PC-9 (cell line): Measurements from ENCODE around the gene TMEM94.

Experiments used
- EZH2 ChIP-seq: fragments of 200-600 bp; sonication (generic); IDR thresholded peaks from 2 replicates; pipeline ENCODE4 v1.8.0; 2017; ENCODE audit warnings: antibody characterized with exemption, low read depth
- TF ChIP-seq, protein P1 (sequence below): fragments of 200-600 bp; sonication (generic); conservative IDR thresholded peaks from 2 replicates; pipeline ENCODE4 v1.6.1; 2017; ENCODE audit warnings: mixed run types, antibody characterized with exemption, mild to moderate bottlenecking, moderate library complexity

DNA sequence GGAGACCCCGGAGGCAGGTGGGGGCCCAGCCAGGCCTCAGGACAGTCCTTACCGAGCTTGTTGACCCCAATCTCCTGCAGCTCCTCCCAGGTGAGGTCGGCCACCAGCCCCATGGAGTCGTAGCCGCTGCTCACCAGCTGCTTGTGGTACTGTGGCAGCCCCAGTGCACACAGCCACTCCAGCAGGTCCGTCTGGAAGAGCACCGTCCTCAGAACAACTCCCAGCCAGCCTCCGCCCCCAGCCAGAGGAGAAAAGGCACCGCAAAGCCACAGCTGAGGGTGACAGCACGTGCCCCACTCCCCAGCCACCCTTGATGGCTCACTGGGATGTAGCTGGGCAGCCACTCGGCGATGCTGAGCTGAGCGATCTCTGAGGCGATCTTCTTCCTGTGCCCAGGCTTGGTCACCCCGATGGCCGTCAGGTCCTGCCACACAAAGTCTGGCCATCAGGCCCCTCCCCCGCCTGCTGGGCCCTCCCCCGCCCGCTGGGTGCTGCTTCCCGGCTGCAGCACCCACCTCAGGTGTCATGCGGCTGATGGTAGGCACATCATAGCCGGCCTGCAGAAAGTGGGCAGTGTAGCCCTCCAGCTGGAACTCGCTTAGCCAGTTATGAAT is 47.0 kb downstream of the TMEM94 start:
- TF ChIP-seq, protein P1, sequence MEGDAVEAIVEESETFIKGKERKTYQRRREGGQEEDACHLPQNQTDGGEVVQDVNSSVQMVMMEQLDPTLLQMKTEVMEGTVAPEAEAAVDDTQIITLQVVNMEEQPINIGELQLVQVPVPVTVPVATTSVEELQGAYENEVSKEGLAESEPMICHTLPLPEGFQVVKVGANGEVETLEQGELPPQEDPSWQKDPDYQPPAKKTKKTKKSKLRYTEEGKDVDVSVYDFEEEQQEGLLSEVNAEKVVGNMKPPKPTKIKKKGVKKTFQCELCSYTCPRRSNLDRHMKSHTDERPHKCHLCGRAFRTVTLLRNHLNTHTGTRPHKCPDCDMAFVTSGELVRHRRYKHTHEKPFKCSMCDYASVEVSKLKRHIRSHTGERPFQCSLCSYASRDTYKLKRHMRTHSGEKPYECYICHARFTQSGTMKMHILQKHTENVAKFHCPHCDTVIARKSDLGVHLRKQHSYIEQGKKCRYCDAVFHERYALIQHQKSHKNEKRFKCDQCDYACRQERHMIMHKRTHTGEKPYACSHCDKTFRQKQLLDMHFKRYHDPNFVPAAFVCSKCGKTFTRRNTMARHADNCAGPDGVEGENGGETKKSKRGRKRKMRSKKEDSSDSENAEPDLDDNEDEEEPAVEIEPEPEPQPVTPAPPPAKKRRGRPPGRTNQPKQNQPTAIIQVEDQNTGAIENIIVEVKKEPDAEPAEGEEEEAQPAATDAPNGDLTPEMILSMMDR, result no peak
- TF ChIP-seq EZH2, result no peak
